Retinal pigment epithelial cell (primary cell): ENCODE data around the gene SPRR1A.

Source experiments
- DNase-seq: peaks from one replicate; pipeline ENCODE4 v3.0.0-alpha.2; 2010; ENCODE audit warnings: low read depth
- H3K4me3 ChIP-seq: 2 replicates; pipeline ENCODE4 v1.5.1; 2011; ENCODE audit warnings: mild to moderate bottlenecking, low read length, control low read depth, moderate library complexity
- TF ChIP-seq, protein P1 (sequence below): conservative IDR thresholded peaks from 2 replicates; pipeline ENCODE4 v1.5.1; 2011; ENCODE audit warnings: low read depth, low read length, control low read depth, inconsistent platforms

Gene SPRR1A, protein sequence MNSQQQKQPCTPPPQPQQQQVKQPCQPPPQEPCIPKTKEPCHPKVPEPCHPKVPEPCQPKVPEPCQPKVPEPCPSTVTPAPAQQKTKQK

DNA sequence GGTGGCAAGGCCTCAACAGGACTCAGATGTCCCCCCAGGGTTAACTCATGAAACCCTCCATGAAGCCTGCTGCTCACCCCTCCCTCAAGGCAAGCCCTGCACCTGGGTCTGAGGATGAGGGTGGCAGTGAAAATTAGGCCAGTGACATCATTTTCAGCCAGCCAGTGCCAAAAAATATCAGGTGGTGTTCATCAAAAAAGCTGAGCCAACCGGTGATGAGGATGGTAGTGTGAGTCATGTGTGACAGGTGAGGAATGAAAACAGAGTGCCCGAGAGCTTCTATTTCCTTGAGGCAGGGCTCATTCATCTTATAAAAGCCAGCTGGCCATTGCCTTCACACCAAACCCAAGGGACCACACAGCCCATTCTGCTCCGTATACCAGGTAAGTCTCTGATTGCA is at the start of gene SPRR1A:
Gene SPRR1A, plus strand, starts transcription at position 339 of the 400 bp plus-strand sequence. CDS start 1,150 bp downstream, outside the sequence.
- no peak within 1 kb of the TSS for H3K4me3 ChIP-seq
- no peak for DNase-seq
- TF ChIP-seq, protein P1, sequence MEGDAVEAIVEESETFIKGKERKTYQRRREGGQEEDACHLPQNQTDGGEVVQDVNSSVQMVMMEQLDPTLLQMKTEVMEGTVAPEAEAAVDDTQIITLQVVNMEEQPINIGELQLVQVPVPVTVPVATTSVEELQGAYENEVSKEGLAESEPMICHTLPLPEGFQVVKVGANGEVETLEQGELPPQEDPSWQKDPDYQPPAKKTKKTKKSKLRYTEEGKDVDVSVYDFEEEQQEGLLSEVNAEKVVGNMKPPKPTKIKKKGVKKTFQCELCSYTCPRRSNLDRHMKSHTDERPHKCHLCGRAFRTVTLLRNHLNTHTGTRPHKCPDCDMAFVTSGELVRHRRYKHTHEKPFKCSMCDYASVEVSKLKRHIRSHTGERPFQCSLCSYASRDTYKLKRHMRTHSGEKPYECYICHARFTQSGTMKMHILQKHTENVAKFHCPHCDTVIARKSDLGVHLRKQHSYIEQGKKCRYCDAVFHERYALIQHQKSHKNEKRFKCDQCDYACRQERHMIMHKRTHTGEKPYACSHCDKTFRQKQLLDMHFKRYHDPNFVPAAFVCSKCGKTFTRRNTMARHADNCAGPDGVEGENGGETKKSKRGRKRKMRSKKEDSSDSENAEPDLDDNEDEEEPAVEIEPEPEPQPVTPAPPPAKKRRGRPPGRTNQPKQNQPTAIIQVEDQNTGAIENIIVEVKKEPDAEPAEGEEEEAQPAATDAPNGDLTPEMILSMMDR: no peak

DNA sequence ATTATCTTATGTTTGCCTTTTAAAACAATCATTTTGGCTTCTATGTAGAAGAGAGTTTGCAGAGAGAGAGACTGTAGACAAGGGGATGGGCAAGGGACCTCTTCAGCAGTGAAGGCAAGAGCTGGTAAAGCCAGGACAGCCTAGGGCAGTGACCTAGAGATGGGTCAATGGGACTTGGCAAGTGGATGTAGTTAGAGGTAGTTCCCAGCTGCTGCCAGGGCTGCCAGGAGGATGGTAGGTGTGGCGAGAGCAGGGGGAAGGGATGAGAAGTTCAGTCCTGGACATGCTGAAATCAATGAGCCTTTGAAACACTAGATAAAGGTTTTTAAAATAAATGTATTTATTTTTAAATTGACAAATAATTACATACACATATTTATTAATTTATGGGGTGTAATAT is 43.3 kb upstream of the SPRR1A start:
- no peak for DNase-seq
- H3K4me3 ChIP-seq: no peak overlapping the region
- TF ChIP-seq, protein P1: no peak

DNA sequence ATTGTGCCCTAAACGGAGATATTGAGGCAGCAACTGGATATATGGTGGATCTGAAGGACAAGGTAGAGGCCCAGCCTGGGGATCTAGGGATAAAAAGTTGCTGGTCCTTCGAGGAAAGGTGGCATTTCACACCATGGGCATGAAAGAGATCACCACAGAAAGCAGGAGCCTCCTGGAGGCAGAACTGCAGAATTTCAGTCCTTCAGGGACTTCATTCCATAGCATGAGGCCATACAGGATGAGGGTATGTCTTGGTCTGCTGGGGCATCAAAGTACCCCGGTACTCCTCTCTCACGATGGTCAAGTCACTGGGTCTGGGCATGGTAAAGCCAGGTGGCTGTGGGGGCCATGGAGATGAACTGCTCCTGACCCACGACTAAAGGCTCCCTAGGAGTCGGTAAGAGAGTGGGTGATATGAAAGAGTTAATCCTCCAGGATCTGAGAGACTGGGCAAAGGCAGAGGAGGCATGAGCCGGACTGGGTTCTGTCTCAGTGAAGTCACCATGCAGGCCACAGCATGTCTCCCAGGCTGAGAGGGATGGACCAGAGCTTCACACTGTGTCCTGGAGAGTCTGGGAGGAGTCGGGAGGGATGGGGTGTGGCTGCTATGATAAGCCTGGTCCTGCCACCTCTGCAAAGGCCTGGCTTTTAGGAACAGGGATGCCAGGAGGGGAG is 42.7 kb upstream of the SPRR1A start:
- no peak for DNase-seq

DNA sequence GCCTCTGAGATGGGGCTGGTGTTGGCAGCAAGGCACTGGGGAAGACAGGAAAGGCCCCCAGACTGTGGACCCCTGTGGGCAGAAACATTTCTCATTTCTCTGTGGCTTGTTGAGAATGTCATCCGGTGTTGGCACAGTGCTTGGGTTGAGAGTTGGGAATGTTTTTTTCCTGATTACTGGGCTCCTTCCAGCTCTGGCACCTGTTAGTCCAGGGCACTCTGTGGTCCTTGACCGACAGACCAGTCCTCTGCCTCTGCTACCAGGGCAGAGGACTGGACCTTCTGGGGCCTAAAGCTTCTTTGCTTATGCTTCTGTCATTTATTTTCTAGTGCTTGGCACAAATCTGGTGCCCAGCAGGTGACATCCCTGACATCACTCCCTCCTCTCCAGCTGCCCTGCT is 41.7 kb upstream of the SPRR1A start:
- TF ChIP-seq, protein P1: no peak
- no peak for DNase-seq

More for the DNA sequence above, 42.7 kb upstream of the SPRR1A start:
- H3K4me3 ChIP-seq: no peak overlapping the region
- TF ChIP-seq, protein P1: peak; percentile 27

DNA sequence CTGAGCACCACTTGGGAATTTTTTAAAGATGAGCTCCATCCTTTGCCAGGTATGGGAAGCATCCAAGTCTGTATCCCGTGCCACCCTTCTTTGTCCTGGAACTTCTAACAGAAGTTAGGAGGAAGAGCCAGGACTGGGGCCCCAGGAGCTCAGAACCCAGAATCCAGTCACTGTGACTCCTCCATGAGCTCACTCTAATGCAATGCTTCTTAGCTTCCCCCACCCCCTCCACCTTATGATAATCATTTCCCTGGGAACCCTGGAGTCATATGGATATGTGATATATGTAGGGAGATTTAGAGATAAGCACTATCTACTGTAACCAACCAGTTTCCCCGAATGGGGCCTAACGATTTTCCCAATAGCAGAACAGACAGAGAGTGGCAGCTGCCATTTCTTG is 37.6 kb upstream of the SPRR1A start:
- no peak overlapping the region for H3K4me3 ChIP-seq
- TF ChIP-seq, protein P1: no peak
- DNase-seq: no peak

More for the DNA sequence above, 41.7 kb upstream of the SPRR1A start:
- no peak overlapping the region for H3K4me3 ChIP-seq

DNA sequence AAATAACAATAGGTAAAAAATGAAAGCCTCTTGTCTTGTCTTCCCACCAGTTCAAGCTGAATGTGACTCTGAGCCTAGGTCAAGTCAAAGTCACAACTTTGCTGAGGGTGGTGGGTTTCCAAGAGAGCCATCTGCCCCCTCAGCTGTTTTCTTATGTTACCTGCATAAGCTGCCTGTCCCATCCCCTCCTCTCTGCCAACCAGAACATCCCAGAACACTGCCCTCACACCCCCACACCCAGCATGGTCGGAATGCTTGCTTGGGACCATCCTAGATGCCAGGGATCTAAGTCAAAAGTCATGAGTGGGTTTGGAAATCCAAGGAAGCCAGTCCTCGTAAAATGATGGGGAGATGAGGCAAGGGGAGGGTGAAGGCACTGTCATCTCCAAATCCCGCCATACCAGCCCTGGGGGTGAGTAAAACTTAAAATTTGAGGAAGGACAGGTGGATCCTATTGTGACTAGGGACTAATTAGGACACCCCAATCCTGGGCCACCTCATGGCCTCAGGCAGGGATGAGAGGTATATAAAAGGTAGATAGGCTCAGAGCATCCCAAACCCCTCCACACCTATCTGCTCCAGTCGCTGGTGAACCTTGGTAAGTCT is 37.1 kb upstream of the SPRR1A start, which contains the start of gene SPRR5:
Gene SPRR5, plus strand, starts transcription at position 556 of the 606 bp plus-strand sequence. CDS start 1,349 bp downstream, outside the sequence.
- no peak within 1 kb of the TSS for H3K4me3 ChIP-seq
- TF ChIP-seq, protein P1: no peak
- no peak for DNase-seq
